GM19463 (cell line): ENCODE data around the gene PLGRKT.
"Not testable (repeated sequence)": the region's sequence is repeated elsewhere in the genome, so short reads cannot be mapped to it uniquely, and the experiment has no call there.

Experiments used
- ATAC-seq: cut with Tn5 transposase; IDR thresholded peaks from one replicate; pipeline ENCODE4 v1.9.1; 2021; ENCODE audit warnings: mild to moderate bottlenecking, moderate library complexity; ENCODE audit not compliant: unreplicated experiment

PLGRKT gene, protein sequence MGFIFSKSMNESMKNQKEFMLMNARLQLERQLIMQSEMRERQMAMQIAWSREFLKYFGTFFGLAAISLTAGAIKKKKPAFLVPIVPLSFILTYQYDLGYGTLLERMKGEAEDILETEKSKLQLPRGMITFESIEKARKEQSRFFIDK

DNA sequence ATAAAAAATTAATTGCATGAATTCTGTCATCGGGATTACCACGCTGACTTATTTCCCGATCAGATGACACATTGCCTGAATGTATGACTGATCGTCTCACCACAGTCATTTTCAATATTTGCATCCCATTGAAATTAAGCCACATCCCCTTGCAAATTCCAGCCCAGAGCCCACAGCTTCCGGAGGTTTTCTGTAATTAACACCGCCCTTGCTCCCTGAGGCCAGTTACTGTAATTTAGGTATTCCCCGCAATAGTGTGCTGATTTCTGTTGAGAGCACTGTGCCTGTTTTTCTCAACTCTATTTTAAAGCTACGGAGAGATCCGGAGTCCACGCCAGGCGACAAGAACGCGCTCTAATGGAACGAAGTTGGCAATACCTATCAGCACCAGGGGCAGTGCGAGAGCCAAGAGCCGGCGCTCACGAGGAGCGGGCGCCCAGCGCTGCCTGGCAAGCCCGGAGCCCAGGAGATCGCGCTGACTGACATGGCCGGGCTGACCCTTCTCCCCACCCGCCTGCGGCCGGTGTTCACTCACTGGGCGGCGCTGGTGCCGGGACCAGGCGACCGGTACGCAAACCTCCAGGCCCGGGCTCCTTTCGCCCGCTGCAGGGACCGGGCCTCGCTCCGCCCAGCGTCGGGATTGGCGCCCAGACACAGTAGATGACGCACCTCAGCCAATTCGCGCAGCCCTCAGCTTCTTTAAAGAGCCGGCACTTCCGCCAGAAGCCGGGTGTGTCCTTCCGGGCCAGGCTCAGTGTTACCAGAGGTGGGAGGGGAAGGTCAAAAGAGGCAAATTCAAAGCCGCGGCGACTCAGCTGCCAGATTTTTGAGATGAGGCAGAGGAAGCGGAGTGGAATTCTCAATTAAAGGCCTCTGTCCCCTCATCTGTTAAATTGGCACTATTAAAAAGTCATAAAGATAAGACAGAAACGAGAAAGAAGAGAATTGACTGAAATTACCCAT is at the start of gene PLGRKT:
Gene PLGRKT, minus strand, starts transcription at position 672 of the 963 bp plus-strand sequence. CDS start 5,948 bp downstream, outside the sequence.
- peak; percentile 81 for ATAC-seq

DNA sequence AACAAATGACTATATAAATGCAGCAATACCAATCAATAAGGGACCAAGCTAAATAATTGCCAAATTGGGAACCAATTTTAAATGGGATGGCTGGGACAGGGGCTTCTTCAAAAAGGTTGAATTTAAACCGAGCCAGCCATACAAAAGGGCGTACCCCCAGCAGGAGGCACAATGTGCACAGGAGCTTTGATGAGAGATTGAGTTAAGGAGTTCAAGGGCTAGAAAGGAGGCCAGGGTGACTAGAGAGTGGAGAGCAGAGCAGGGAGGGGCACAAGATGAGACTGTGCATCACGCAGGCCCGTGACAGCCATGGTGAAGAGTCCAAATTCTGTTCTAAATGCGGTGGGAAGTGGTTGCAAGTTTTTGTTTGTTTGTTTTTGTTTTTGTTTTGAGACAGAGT is 49.3 kb upstream of the PLGRKT start:
- ATAC-seq, result no peak

DNA sequence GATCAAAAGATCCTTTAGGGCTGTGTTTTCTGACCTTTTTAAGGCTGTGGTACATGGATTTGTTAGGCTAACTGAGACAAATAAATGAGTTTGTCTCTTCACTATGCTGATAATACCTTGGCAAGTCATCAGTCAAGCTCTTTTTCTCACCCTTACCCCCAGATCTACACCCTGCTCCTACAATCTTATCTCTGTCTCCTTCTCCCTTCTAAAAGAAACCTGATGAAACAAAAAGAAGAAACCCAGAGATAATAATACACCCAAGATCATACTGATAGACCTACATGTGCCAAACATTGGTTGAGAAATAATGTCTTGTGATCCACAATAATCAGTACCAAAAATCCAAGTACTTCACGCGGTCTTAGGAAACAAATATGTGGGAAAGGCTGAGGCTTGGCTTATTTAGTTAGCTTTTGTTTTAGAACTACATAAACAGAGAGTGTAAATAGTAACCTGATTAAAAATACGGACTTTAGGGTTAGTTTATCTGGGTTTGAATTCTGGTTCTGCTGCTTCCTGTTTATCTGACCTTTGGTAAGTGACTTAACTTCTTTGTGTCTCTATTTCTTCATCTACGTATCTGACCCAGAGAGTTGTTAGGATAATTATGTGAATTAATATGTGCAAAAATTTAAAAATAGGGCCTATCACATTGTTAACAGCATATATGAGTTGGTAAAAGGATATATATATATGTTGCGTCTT is 47.8 kb upstream of the PLGRKT start:
- ATAC-seq, result no peak

GRCh38 chr9:5483306-5483705 is 45.6 kb upstream of the PLGRKT start:
- no peak for ATAC-seq

GRCh38 chr9:5482194-5482593 is 44.5 kb upstream of the PLGRKT start:
- no peak for ATAC-seq

DNA sequence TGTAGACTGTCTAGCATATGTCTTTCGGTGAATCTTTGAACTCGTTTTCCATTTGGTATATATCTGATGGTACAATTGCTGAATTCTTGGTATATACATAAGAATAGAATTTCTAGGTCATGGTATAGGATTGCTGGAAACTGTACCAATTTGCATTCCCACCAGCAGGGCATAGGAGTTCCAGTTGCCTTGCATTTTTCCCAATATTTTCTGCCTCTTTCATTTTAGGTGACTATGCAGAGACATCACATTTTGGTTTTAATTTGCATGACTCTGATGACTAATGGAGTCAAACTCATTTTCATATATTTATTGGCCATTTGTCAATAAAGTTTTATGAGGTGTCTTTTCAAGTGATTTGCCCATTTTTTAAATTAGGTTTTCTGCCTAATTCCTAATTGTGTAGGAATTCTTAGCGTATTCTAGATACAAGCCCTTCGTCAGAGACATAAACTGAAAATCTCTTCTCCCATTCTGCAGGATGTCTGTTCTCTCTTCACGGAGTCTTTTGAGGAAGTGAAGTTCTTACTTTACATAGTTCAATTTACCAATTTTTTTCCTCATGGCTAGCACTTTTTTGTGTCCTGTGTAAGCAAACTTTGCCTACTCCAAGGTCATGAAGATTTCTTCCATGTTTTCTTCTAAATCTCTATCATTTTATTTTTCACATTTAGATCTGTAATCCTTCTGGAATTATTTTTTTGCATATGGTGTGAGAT is 43.8 kb upstream of the PLGRKT start:
- ATAC-seq, result no peak

- ATAC-seq, result no peak
Observed at GRCh38 chr9:5480919-5481318, 43.2 kb upstream of the PLGRKT start.

DNA sequence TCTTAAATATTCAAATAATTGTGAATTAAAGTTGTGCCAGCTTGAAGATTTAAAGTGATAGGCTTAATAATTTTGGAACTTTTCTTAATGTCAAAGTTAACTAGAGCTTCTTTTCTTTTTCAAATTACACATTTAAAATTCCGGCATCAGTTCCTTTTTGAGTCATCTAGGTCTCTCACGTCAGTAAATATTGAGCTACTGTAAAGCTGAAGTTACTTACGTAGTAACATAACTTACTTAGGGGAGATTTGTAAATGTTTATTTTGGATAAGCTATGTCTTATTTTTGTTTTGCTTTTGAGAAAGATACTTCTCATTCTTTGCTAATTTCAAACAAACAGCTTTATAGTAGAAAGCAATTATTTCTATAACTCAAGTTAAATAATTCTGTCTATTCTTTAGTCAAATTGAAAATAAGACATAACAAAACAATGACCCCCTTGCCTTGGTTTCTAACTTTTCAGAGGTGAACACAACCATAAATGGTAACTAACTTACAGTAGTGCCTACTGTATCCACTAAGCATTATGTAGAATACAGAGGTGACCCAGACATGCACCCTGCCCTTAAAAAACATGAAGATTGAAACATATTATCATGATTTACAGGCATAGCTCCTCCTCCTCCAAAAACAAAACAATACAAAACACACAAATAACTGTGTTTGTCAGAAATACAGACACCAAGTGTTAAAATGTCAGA is 42.4 kb upstream of the PLGRKT start:
- peak; percentile 46 for ATAC-seq

DNA sequence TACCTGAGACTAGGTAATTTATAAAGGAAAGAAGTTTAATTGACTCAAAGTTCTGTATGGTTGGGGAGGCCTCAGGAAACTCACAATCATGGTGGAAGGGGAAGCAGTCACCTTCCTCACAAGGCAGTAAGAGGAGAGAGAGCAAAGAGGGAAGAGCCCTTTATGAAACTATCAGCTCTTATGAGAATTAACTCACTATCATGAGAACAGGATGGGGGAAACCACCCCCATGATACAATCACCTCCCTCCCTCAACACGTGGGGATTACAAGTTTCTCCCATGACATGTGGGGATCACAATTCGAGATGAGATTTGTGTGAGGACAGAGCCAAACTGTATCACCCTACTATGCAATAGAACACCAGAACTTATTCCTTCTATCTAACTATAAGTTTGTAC is 40.5 kb upstream of the PLGRKT start:
- no peak for ATAC-seq

- ATAC-seq, result not testable (repeated sequence)
Observed at GRCh38 chr9:5475611-5476010, 37.9 kb upstream of the PLGRKT start.

DNA sequence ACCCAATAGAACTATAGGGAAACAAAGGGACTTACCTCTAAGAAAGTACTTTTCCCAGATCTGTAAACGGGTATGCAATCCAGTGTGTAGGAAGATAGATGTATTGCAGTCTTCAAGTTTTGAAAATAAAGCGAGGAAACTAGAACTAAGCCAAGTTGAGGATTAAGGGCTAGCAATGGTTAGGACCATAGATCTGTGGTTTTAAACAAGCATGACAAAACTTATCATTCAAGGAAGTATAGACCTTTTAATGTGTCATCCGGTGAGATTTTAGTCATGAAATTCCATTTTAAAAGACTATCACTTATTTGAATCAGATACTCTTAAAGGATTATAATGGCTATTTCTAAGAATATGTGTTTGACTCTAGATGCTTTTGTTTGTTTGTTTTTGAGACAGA is 33.1 kb upstream of the PLGRKT start:
- no peak for ATAC-seq

- ATAC-seq, result no peak
Observed at GRCh38 chr9:5470122-5470521, 32.4 kb upstream of the PLGRKT start.

DNA sequence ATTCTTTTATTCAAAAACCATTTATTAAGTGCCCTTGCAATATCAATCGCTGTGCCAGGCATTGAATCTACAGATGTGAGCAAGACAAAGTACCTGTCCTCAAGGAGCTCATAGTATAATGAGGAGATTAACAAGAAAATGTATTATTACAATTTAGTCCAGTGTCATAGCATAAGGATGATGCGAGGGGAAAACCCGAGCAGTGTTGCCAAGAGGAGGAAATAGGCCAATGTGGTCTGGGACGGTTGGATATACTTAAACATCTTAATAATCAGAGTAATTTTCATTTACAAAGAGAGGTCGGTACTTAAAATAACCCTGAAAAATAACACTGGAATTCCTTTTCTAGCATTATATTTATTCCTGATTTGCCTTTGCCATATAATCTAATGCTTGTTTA is 31.1 kb upstream of the PLGRKT start:
- ATAC-seq, result no peak

DNA sequence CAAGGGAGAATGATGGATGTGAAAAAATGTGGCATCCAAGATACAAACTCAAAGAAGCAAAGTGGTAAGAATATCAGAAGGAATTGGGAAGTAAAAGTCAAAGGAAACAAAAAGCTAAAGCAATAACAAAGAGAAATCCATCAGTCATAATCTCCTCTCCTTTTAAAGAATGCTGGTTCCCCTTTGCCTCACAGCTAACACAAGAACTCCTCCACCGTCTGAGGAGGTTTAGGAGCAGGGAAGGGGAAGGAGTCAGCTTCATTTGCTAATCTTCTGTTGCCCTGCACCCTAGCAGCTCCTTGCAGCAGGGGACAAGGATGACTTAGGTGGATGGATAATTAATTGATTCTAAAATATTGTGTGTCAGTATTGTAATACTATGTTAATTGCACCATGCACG is 29.0 kb upstream of the PLGRKT start:
- ATAC-seq, result no peak

DNA sequence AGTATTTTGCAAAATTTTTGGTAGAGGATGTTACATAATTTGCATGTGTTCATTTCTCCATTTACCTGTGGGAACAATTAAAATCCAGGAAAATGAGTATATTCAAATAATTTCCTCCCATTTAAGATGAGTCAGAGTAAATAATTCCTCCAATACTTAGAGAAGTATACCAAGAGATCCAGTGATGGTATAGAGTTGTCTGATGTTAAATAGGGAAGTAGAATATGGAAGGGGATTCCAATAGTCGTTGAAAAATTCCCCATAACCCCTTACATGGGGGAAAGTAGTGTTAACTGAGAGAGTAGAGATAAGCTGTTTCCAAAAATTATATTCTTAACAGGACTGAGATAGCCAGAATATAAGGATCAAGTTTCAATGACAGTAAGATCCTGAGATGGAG is 28.3 kb upstream of the PLGRKT start:
- ATAC-seq, result no peak

GRCh38 chr9:5464831-5465330 is 27.2 kb upstream of the PLGRKT start:
- ATAC-seq, result not testable (repeated sequence)

GRCh38 chr9:5460157-5460556 is 22.4 kb upstream of the PLGRKT start:
- no peak for ATAC-seq

GRCh38 chr9:5459289-5459829 is 21.6 kb upstream of the PLGRKT start:
- ATAC-seq, result peak; percentile 64

DNA sequence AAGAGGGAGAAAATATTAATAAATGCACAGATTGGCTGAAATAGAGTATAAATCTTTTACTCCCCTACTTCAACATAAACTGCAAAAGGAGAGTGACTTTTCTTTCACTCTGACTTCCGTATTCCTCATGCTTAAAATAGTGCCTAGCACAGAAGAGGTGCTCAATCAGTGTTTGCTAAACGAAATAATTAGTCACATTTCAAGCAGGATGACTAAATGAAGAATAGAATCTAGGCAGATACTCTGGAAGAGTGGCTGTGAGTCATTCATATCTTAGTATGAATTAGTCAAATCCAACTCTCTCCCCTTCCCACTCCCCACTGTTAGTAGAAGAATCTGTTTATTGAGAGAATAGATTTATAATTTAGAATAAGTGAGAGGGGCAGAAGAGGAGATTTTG is 17.5 kb upstream of the PLGRKT start:
- ATAC-seq, result no peak

DNA sequence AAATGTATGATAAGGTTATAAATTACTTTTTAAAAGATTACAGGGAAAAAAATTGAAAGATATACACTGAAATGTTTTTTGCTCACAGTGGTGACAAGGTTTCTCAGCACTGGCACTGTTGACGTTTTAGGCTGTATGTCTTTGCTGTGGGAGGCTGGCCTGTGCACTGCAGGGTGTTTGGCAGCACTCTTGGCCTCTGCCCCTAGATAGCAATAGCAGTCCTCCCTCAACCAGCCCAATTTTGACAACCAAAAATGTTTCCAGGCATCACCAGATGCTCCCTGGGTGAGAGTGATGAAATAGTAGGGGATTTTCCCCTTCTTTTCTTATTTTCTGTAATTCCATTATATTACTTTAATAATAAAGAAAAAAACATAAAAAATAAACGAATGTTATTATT is 15.9 kb upstream of the PLGRKT start:
- no peak for ATAC-seq
